GM18858 (cell line): ENCODE data around the gene CARD10.

Source experiments
- ATAC-seq: cut with Tn5 transposase; IDR thresholded peaks from one replicate; pipeline ENCODE4 v1.9.1; 2021; ENCODE audit not compliant: unreplicated experiment

Gene CARD10

GRCh38 chr22:37442537-37442936 is 76.7 kb downstream of the CARD10 start:
- ATAC-seq: no peak

DNA sequence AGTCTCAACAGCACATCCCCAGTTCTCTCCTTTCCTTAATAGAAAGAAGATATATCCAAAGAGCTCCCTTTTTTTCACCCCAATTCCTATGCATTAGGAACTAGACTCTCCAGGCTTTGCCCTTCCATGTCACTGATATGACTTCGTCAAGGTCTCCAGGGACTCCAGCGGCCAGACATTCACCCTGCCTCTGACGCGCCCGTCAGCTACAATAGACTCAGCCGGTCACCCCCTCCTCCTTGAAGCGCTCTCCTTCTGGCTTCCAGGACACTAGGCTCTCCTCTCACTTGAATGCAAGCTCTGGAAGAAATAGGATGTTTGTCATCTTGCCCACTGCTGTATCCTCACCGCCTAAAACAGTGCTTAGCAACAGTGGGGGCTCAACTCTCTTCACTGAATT is 77.1 kb downstream of the CARD10 start:
- no peak for ATAC-seq

DNA sequence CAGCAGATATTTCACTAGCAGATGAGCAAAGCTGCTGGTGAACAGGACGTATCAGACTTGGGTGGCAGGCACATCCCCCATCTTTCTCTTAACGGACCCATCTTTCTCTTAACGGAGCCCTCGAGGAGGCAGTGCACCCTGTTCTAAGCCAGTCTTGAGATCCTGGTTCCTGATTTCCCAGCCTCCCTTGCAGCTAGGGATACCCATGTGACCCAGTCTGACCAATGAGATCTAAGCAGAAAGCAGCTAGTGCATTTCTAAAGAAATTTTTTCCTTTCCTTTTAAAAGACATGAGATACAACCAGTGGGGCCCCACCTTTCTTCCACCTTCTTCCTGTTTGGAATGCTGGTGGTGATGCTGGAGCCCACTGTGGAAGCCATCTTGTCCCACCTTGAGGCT is 78.3 kb downstream of the CARD10 start:
- no peak for ATAC-seq
